IMR-90 (cell line): Measurements from ENCODE around the gene TCP11L1. TPM values are rescaled to one million over a fixed set of nuclear protein-coding genes. Genes with fewer than 3 reads are reported as not detected.

ENCODE experiments used
- ATAC-seq: fragments of 200-7000 bp; cut with Tn5 transposase; 2 replicates; pipeline ENCODE4 v1.9.1; 2020; ENCODE audit warnings: low read depth, mild to moderate bottlenecking, moderate library complexity
- BruUV-seq: library from RNA; stranded (reverse); fragments of 400-500 nt; replicated peaks from 2 replicates; lab custom pipeline; 2021; lab: Mats Ljungman, UMichigan
- CTCF ChIA-PET: fragments of 300-600 bp; formaldehyde crosslinking; extraction: SDS; loops from one replicate; lab custom pipeline; 2021; ENCODE audit warnings: antibody characterized with exemption; lab: Yijun Ruan, JAX
- POLR2A ChIA-PET: fragments of 300-600 bp; sonication (Branson Sonifier 250); formaldehyde crosslinking; loops from one replicate; lab custom pipeline; 2022; ENCODE audit warnings: antibody characterized with exemption; ENCODE audit not compliant: unreplicated experiment; lab: Charles Lee
- DNase-seq: peaks from one replicate; pipeline ENCODE4 v3.0.0; 2013
- H2AFZ ChIP-seq: replicated peaks from 2 replicates; pipeline ENCODE3; 2013; ENCODE audit warnings: low read length, mild to moderate bottlenecking; ENCODE audit not compliant: poor library complexity
- H2AK5ac ChIP-seq: 2 replicates; pipeline ENCODE4 v1.6.1; 2013; ENCODE audit warnings: low read depth, low read length, inconsistent platforms
- H2AK9ac ChIP-seq: replicated peaks from 2 replicates; pipeline ENCODE3; 2013; ENCODE audit warnings: mild to moderate bottlenecking, low read depth, low read length, moderate library complexity; ENCODE audit not compliant: poor library complexity
- H2BK120ac ChIP-seq: 2 replicates; pipeline ENCODE4 v1.6.1; 2013; ENCODE audit warnings: low read depth, low read length, inconsistent platforms
- H2BK15ac ChIP-seq: 3 replicates; pipeline ENCODE4 v1.6.1; 2013; ENCODE audit warnings: low read depth, low read length, inconsistent platforms
- H2BK20ac ChIP-seq: 2 replicates; pipeline ENCODE4 v1.6.1; 2013; ENCODE audit warnings: low read depth, mild to moderate bottlenecking, inconsistent platforms, low read length, moderate library complexity
- H2BK5ac ChIP-seq: 2 replicates; pipeline ENCODE4 v1.6.1; 2013; ENCODE audit warnings: mild to moderate bottlenecking, low read depth, low read length, inconsistent platforms; ENCODE audit not compliant: poor library complexity, severe bottlenecking
- H3K14ac ChIP-seq: replicated peaks from 2 replicates; pipeline ENCODE4 v1.6.1; 2013; ENCODE audit warnings: low read depth, low read length, inconsistent platforms
- H3K18ac ChIP-seq: 2 replicates; pipeline ENCODE4 v1.6.1; 2013; ENCODE audit warnings: low read depth, low read length, control low read depth
- H3K23ac ChIP-seq: 2 replicates; pipeline ENCODE4 v1.6.1; 2013; ENCODE audit warnings: low read depth, low read length, inconsistent platforms
- H3K27ac ChIP-seq: 2 replicates; pipeline ENCODE4 v1.5.1; 2013; ENCODE audit warnings: mild to moderate bottlenecking, control low read depth, low read length; ENCODE audit not compliant: insufficient read depth
- H3K27me3 ChIP-seq: 2 replicates; pipeline ENCODE4 v1.6.1; 2013; ENCODE audit warnings: low read length; ENCODE audit not compliant: control insufficient read depth, insufficient read depth
- H3K36me3 ChIP-seq: 2 replicates; pipeline ENCODE4 v1.6.1; 2013; ENCODE audit warnings: low read length, mixed read lengths; ENCODE audit not compliant: control insufficient read depth, insufficient read depth
- H3K4ac ChIP-seq: 2 replicates; pipeline ENCODE4 v1.6.1; 2013; ENCODE audit warnings: low read depth, low read length, inconsistent platforms
- H3K4me1 ChIP-seq: 2 replicates; pipeline ENCODE4 v1.6.1; 2013; ENCODE audit warnings: low read length, mixed read lengths; ENCODE audit not compliant: control insufficient read depth, insufficient read depth
- H3K4me2 ChIP-seq: 2 replicates; pipeline ENCODE4 v1.6.1; 2013; ENCODE audit warnings: low read depth, mild to moderate bottlenecking, control low read depth, low read length, moderate library complexity
- H3K4me3 ChIP-seq: 2 replicates; pipeline ENCODE4 v1.5.1; 2013; ENCODE audit warnings: low read depth, mild to moderate bottlenecking, control low read depth, low read length, moderate library complexity; ENCODE audit not compliant: insufficient read depth
- H3K56ac ChIP-seq: 2 replicates; pipeline ENCODE4 v1.6.1; 2013; ENCODE audit warnings: low read length, inconsistent platforms; ENCODE audit not compliant: insufficient read depth; ENCODE audit errors: extremely low read depth
- H3K79me1 ChIP-seq, 2 experiments: 2 replicates each; pipeline ENCODE4 v1.6.1; 2013; ENCODE audit warnings: low read length in 2 of 2, inconsistent platforms in 1 of 2, low read depth in 1 of 2
- H3K9ac ChIP-seq: 2 replicates; pipeline ENCODE4 v1.6.1; 2013; ENCODE audit warnings: low read depth, low read length, control low read depth
- H3K9me1 ChIP-seq: 2 replicates; pipeline ENCODE4 v1.6.1; 2013; ENCODE audit warnings: low read length, inconsistent platforms; ENCODE audit not compliant: insufficient read depth
- H3K9me3 ChIP-seq: 2 replicates; pipeline ENCODE4 v1.6.1; 2013; ENCODE audit warnings: low read length; ENCODE audit not compliant: control insufficient read depth, insufficient read depth
- H4K20me1 ChIP-seq: 2 replicates; pipeline ENCODE4 v1.6.1; 2013; ENCODE audit warnings: low read length, inconsistent platforms; ENCODE audit not compliant: insufficient read depth
- H4K5ac ChIP-seq: 2 replicates; pipeline ENCODE4 v1.6.1; 2013; ENCODE audit warnings: mild to moderate bottlenecking, low read depth, low read length, control low read depth
- H4K8ac ChIP-seq, 2 experiments: 2 replicates each; pipeline ENCODE4 v1.6.1; 2013; ENCODE audit warnings: low read depth in 2 of 2, low read length in 2 of 2, control low read depth in 1 of 2, inconsistent platforms in 1 of 2
- H4K91ac ChIP-seq: 2 replicates; pipeline ENCODE4 v1.6.1; 2013; ENCODE audit warnings: low read depth, low read length, inconsistent platforms; ENCODE audit not compliant: insufficient read depth
- CEBPB ChIP-seq: IDR thresholded peaks from 2 replicates; pipeline ENCODE4 v1.6.1; 2012; ENCODE audit warnings: low read depth, low read length, improper control_type of control experiment
- CHD1 ChIP-seq: IDR thresholded peaks from 2 replicates; pipeline ENCODE4 v1.6.1; 2012; ENCODE audit warnings: low read depth, low read length, improper control_type of control experiment
- FOS ChIP-seq: fragments of 150-350 bp; IDR thresholded peaks from 2 replicates; pipeline ENCODE4 v1.6.1; 2016; ENCODE audit warnings: low read depth, low read length
- MAZ ChIP-seq: IDR thresholded peaks from 2 replicates; pipeline ENCODE4 v1.6.1; 2012; ENCODE audit warnings: low read depth, mild to moderate bottlenecking, low read length, improper control_type of control experiment, moderate library complexity, borderline replicate concordance
- RAD21 ChIP-seq: IDR thresholded peaks from 2 replicates; pipeline ENCODE4 v1.6.1; 2012; ENCODE audit warnings: low read length, improper control_type of control experiment
- WGBS, 2 experiments: methylation state at CpG; one replicate each; pipeline versions ENCODE4 v1.1.5 to v1.1.7; 2013; ENCODE audit warnings: missing lambda C conversion rate in 2 of 2; ENCODE audit not compliant: insufficient read length in 1 of 2; ENCODE audit errors: extremely low coverage in 2 of 2; 5-methylcytosine and 5-hydroxymethylcytosine counted together
- dilution Hi-C: fragments of 300-500 bp; cut with HindIII; formaldehyde crosslinking; loops from one replicate; pipeline ENCODE4 v1.14.3; 2018; ENCODE audit warnings: low sequenced_read_pairs; ENCODE audit not compliant: unreplicated experiment
- in situ Hi-C: fragments of 300-500 bp; cut with MboI; formaldehyde crosslinking; loops from 3 replicates; pipeline ENCODE4 v1.14.3; 2019; ENCODE audit warnings: low sequenced_read_pairs, inconsistent platforms, mixed read lengths
- intact Hi-C: fragments of 100-400 bp; cut with micrococcal nuclease; formaldehyde crosslinking; loops from 2 replicates; pipeline ENCODE4 v1.10.0; 2022
- polyA plus RNA-seq, 3 experiments: library from polyadenylated mRNA; depleted of rRNA; stranded (reverse); fragments of >200 nt; gene quantifications; 2 replicates each; pipeline ENCODE4 v1.2.3, GENCODE V29; 2012; ENCODE audit warnings: low replicate concordance in 1 of 3
- total RNA-seq: library from RNA; depleted of rRNA; stranded (reverse); fragments of >200 nt; gene quantifications from 2 replicates; pipeline ENCODE4 v1.2.3, GENCODE V29; 2012
- TF ChIP-seq, protein P1 (sequence below): fragments of 150-350 bp; IDR thresholded peaks from 2 replicates; pipeline ENCODE4 v1.6.1; 2016; ENCODE audit warnings: low read depth, mild to moderate bottlenecking, low read length, moderate library complexity, borderline replicate concordance
- TF ChIP-seq, protein P2 (sequence below): fragments of 150-350 bp; IDR thresholded peaks from 2 replicates; pipeline ENCODE4 v1.6.1; 2017; ENCODE audit warnings: mild to moderate bottlenecking, antibody characterized with exemption, low read length, low read depth
- TF ChIP-seq, protein P3 (sequence below): conservative IDR thresholded peaks from 2 replicates; pipeline ENCODE4 v1.5.1; 2012; ENCODE audit warnings: mild to moderate bottlenecking, low read depth, low read length, improper control_type of control experiment

Gene TCP11L1
- total and polyA plus RNA-seq, 2 of the 4 experiments (the other 2 are of a cell fraction): 13.9 to 17.4 TPM

DNA sequence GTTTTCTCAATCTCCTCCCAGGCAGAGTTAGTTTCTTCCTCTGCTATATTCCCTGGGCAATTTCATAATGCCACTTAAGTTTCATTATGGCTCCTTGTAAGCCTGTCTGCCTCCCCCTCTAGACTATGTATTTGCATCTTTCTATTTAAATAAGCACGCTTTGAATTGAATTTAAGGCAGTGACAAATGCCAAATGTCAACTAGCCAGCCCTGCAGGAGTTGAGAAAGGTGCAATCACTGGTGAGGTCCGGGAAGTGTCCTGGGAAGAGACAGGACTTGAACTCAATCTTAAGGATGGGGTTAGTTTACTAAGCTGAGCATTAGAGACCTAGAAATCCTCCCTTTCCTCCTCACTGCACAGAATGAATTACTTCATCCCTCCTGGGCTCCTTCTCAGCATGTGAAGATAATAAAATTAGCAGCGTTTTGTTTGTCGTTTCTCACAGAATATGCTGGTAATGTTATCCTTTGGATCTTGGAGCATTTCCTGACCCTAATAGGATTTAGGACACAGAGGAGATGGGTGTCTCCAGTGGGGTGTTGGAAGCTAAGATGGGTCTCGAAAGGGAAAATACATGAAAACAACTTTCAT, 1.6 kb downstream of the TCP11L1 start:
- peaks cover 7% of the 10 kb centered on the region; the same call in 1 of the 2 replicates for H3K4me1 ChIP-seq
- H2AFZ ChIP-seq: no peak overlapping the region
- DNase-seq (no peak), ATAC-seq (no peak)
- 0 out of 2 replicates have a peak overlapping the region, but pooled peaks have one; percentile 86 for H3K14ac ChIP-seq
- H3K4me3 ChIP-seq: peak overlapping the region; percentile 63; the same call in 1 of the 2 replicates
- no peak overlapping the region; the same call in 1 of the 2 replicates for H3K9ac ChIP-seq
- H4K20me1 ChIP-seq: no peaks in the 10 kb centered on the region; the same call in 1 of the 2 replicates
- WGBS, 2 experiments: no CpG with 5 or more reads among the region's 5 CpGs
- H4K91ac ChIP-seq: no peak overlapping the region
- H4K8ac ChIP-seq: peak overlapping the region in 1 of 2 experiments; percentile 74; a peak in 1 of 4 replicates
- peak overlapping the region; percentile 14; the same call in 1 of the 2 replicates for H3K4ac ChIP-seq
- peak overlapping the region; percentile 93; the same call in 1 of the 2 replicates for H3K23ac ChIP-seq
- no peak overlapping the region for H2BK15ac ChIP-seq
- H3K36me3 ChIP-seq: peaks cover 8% of the 10 kb centered on the region
- H2AK5ac ChIP-seq: no peak overlapping the region
- no peak for TF ChIP-seq RAD21
- TF ChIP-seq FOS: no peak
- TF ChIP-seq CEBPB: no peak
- TF ChIP-seq MAZ: no peak
- TF ChIP-seq, protein P1, sequence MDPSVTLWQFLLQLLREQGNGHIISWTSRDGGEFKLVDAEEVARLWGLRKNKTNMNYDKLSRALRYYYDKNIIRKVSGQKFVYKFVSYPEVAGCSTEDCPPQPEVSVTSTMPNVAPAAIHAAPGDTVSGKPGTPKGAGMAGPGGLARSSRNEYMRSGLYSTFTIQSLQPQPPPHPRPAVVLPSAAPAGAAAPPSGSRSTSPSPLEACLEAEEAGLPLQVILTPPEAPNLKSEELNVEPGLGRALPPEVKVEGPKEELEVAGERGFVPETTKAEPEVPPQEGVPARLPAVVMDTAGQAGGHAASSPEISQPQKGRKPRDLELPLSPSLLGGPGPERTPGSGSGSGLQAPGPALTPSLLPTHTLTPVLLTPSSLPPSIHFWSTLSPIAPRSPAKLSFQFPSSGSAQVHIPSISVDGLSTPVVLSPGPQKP: no peak
- TF ChIP-seq, protein P2, sequence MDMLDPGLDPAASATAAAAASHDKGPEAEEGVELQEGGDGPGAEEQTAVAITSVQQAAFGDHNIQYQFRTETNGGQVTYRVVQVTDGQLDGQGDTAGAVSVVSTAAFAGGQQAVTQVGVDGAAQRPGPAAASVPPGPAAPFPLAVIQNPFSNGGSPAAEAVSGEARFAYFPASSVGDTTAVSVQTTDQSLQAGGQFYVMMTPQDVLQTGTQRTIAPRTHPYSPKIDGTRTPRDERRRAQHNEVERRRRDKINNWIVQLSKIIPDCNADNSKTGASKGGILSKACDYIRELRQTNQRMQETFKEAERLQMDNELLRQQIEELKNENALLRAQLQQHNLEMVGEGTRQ: no peak
- no peak for TF ChIP-seq CHD1
- TF ChIP-seq, protein P3, sequence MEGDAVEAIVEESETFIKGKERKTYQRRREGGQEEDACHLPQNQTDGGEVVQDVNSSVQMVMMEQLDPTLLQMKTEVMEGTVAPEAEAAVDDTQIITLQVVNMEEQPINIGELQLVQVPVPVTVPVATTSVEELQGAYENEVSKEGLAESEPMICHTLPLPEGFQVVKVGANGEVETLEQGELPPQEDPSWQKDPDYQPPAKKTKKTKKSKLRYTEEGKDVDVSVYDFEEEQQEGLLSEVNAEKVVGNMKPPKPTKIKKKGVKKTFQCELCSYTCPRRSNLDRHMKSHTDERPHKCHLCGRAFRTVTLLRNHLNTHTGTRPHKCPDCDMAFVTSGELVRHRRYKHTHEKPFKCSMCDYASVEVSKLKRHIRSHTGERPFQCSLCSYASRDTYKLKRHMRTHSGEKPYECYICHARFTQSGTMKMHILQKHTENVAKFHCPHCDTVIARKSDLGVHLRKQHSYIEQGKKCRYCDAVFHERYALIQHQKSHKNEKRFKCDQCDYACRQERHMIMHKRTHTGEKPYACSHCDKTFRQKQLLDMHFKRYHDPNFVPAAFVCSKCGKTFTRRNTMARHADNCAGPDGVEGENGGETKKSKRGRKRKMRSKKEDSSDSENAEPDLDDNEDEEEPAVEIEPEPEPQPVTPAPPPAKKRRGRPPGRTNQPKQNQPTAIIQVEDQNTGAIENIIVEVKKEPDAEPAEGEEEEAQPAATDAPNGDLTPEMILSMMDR: no peak
- peak overlapping the region; percentile 87 for H3K4me2 ChIP-seq
- no peak overlapping the region; the same call in 1 of the 2 replicates for H3K56ac ChIP-seq
- H3K9me1 ChIP-seq: no peaks in the 10 kb centered on the region
- BruUV-seq: TSS peak; percentile 31
- ChIA-PET POLR2A (no interaction called here), CTCF (interaction anchor here (0.5 to 1.1 kb wide), 2 partner anchors 20 to 74 kb away, joined by 3 read pairs; no protein-coding TSS in a partner anchor)
- H2BK5ac ChIP-seq: no peak overlapping the region
- H3K27ac ChIP-seq: no peak overlapping the region
- no peak overlapping the region for H2BK20ac ChIP-seq
- peak overlapping the region; percentile 55 for H2AK9ac ChIP-seq
- in situ Hi-C loops: no loop called here
- intact Hi-C loops: no loop called here
- H4K5ac ChIP-seq: no peak overlapping the region
- no peak overlapping the region for H2BK120ac ChIP-seq
- no peaks in the 10 kb centered on the region for H3K27me3 ChIP-seq
- H3K9me3 ChIP-seq: no peaks in the 10 kb centered on the region
- no peak overlapping the region for H3K18ac ChIP-seq
- dilution Hi-C loops: no loop called here
- H3K79me1 ChIP-seq: peaks cover 29 to 40% of the 10 kb centered on the region in 2 experiments
